Germinal center (tissue), 1 donor: ENCODE results near the gene MORN3.
"Not testable (repeated sequence)": the region's sequence is repeated elsewhere in the genome, so short reads cannot be mapped to it uniquely, and the experiment has no call there.

Experiments
- DNase-seq: peaks from one replicate; pipeline ENCODE4 v3.0.0; 2012; ENCODE audit warnings: mixed read lengths, low spot score

The MORN3 gene, protein sequence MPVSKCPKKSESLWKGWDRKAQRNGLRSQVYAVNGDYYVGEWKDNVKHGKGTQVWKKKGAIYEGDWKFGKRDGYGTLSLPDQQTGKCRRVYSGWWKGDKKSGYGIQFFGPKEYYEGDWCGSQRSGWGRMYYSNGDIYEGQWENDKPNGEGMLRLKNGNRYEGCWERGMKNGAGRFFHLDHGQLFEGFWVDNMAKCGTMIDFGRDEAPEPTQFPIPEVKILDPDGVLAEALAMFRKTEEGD

DNA sequence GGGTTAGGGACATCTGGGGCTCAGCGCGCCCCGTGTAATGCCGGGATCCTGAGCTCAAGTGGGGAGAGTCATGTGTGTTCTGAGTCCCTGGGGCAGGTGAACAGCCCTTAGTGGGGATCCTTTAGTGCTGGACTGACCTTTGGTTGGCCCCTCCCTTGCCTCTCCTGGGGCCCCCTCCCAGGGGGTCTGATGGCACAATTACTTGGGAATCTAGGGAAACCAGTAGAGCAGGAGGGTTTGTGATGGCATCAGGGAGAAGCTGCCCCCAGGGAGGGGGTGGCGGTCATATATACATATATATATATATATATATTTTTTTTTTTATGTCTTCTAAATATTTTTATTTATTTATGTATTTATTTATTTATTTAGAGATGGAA lies at the start of gene MORN3:
Gene MORN3 (minus strand): TSS at position 134 of the 380 bp plus-strand sequence. CDS start 171 bp downstream, outside the sequence.
- no peak for DNase-seq

DNA sequence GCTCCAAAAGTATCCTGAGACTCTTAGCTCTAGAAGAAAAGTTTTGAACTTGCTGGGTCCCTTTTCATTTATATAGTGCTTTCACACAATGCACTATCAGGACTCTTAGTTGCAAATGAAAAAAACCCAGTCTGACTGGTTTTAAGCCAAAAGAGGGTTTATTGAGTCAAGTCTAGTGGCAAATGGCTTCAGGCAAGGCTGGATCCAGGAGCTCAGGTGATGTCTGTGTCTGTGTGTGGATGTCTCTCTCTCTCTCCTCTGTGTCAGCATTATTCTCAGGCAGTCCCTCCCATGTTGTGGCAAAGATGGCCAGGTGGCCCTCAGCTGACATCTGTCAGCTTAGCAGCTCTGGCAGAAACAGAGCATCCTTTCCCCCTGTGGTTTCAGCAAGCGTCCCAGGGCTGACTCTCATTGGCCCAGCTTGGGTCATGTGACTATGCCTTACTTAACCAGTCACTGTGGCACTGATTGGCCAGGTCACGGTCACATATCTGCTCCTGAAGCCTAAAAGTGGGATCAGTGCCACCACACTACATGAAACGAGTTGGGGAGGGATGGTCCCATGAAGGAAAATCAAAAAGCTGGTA lies 49.3 kb upstream of the MORN3 start:
- DNase-seq, result no peak

DNA sequence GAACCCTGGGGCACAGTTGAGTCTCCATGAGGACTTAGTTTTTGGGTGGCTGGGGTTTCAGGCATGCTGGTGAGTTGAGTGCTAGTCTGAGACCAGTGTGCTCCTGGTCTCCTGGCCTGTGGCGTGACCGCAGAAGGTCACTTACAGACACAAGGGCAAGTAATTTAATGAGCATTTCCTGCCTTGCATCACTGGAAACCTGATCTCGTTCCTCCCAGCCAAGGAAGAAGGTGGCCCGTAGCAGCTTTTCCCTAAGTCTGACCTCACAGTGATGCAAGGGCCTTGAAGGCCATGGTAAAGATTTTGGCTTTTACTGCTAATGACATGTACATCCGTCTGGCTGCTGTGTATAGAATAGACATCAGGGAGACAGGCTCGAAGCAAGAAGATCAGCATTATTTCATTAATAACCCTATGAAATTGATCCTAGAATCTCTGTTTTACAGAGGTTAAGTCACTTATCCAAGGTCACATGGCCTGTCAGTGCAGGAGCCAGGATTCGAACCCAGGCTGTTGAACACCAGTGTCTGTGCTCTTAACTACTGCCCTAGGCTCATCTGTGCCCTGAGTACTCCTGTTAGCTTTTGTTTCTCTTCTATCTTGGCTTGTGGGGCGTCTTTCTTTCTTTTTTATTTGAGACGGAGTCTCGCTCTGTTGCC lies 47.7 kb upstream of the MORN3 start:
- no peak for DNase-seq

DNA sequence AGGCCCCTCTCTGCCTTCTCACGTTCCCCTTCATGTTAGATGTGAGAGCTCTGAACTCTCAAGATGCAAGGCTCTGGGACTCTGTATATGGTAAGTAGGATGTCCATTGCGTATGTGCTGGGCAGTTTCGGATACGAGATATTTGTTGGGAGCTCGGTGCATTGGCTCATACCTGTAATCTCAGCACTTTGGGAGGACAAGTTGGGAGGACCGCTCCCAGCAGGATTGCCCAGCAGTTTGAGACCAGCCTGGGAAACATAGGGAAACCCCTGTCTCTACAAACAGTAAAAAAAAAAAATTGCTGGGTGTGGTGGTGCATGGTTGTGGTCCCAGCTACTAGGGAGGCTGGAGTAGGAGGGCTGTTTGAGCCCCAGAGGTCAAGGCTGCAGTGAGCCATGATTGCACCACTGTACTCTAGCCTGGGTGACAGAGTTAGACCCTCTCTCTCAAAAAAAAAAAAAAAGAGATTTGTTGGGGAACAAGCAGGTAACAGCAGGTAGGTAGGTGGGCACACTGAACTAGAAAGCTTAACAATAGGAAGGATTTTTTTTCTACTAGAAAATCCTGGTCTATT lies 46.5 kb upstream of the MORN3 start:
- DNase-seq, result no peak

DNA sequence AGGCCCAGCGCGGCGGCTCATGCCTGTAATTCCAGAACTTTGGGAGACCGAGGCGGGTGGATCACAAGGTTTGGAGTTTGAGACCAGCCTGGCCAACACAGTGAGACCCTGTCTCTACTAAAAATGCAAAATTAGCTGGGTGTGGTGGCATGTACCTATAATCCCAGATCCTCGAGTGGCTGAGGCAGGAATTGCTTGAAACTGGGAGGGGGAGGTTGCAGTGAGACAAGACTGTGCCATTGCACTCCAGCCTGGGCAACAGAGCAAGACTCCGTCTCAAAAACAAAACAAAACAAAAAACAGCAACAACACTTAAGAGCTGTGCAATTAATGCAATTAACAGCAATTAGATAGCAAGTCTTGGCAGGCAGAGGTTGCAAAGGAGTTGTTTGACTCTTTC lies 45.6 kb upstream of the MORN3 start:
- DNase-seq, result not testable (repeated sequence)

DNA sequence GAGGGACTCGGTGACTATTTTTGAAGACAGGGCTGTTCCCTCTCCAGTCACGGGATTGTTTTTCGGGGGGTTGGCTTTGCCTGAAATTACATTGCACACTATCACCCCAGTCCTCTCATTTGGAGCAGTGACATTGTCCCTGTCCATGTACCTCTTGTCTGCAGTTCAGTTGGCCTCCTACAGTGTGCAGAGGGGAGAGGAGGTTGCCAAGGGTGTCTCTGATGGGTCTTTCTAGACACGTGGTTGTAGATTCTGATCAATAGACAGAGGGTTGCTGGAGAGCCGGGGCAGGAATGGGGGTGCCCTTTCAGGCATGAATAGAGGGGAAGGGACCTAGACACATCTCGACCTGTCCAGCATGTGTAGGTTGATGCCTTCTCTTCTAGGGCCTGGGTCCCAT lies 44.3 kb upstream of the MORN3 start:
- DNase-seq, result no peak

DNA sequence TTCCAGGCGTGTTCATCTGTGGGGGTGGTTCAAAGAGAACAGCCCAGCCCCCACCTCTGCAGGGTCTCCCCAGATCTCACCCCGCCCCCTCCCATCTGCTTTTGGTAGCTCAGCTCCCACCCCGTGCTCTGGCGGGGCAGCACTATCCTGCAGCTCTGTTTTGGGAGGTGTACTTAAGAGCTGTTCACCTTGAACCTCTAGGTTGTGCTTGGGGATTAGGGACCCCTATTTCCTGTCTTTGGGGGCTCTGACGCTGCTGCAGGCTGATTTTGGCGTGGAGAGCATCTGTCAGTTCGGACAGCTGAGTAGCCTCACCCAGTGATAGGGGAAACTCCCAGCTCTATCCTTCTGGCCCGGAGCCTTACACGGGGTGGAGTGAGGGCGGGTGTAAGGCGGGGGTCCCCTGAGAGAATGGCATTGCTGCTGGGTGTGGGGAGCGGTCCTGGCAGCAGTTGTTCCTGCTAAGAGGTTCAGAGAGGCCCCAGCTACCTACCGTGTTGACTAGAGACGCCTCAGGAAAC lies 43.9 kb upstream of the MORN3 start:
- no peak for DNase-seq

DNA sequence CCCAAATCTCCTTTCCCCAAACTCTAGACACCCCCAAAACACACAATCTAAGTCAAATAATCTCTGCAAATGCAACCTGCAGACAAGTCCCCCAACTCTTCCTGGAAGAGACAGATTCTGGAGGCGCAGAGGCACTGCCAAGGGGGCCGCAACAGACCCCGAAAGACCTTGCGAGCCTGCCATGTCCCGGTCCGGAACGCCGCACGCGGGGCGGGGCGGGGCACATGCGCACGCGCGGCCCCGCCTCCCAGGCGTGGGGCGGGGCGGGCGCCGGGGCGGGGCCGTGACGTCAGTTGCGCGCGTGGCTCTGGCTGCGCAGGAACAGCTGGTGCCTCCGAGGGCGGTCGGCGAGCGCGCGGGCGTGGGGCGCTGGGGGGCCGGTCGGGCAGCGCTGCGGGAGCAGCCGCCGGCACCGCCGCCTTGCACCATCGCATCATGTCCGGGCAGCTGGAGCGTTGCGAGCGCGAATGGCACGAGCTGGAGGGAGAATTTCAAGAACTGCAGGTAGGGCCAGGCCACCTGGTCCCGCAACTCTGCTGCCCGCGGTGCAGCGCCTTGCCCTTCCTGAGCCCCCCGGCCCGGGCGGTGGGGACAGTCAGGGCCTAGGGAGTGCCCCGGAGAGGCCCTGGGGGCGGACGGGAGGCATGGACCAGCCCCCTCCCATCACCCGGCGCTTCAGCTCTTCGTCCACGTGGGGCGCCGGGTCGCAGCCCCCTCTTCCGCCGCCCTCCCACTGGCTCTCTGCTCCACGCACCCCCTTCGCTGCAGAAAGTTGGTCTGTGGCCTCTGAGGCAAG lies 43.2 kb upstream of the MORN3 start, which contains the start of gene TMEM120B:
Gene TMEM120B (plus strand): TSS at position 292 of the 796 bp plus-strand sequence. CDS start 144 bp downstream, at position 436.
- DNase-seq, result peak; percentile 92

DNA sequence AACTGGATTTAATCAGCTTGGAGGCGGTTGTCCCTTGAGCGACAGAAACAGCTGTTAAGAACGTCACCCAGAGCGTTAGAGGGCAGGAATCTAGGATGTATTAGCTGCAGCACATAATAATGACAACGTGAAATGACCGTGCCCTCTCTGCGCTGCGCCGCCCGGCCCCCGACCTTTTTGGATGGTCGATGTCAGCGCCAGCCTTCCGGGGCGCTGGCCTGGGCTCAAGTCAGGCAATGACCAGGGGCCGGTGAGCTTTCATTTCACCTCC lies 42.7 kb upstream of the MORN3 start:
- DNase-seq, result peak; percentile 24

DNA sequence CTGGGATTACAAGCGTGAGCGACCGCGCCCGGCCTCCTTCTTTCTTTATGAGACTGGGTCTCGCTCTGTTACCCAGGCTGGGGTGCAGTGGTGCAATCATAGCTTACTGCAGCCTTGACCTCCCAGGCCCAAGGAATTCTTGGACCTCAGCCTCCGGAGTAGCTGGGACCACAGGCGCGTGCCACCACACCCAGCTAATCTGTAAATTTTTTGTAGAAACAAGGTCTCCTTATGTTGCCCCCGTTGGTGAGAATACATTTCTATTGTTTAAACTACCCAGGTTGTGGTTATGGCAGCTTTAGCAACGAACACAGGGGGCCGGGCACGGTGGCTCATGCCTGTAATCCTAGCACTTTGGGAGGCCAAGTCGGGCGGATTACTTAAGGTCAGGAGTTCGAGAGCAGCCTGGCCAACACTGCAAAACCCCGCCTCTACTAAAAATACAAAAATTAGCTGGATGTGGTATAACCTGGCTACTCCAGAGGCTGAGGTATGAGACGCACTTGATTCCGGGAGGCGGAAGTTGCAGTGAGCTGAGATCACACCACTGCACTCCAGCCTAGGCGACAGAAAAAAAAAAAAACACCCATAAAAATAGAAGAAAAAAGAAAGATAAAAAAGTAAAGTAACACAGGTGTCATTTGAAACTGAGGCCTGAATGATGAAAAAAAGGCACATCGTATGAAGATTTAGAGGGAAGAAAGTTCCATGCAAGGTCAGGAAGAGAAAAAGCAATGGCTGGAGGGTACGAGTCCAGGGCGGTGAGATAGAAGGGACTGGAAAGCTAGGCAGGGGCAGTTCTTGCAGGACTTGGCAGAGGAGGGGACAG lies 42.1 kb upstream of the MORN3 start:
- no peak for DNase-seq

DNA sequence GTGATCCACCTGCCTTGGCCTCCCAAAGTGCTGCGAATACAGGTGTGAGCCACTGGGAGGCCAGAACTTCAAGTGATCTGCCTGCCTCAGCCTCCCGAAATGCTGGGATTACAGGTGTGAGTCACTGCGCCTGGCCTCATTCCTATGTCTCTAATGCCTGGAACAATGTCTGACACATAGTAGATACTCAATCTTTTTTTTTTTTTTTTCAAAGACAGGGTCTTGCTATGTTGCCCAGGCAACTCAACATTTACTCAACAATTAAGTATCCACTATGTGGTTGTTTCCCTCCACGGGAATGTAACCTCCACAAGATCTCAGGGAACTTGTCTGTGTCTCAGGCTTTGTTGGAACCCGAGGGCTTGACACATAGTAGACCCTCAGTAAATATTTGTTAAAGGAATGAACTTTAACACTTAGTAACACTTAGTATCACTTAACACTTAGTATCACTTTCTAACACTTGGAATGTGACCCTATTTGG lies 40.1 kb upstream of the MORN3 start:
- DNase-seq, result no peak

DNA sequence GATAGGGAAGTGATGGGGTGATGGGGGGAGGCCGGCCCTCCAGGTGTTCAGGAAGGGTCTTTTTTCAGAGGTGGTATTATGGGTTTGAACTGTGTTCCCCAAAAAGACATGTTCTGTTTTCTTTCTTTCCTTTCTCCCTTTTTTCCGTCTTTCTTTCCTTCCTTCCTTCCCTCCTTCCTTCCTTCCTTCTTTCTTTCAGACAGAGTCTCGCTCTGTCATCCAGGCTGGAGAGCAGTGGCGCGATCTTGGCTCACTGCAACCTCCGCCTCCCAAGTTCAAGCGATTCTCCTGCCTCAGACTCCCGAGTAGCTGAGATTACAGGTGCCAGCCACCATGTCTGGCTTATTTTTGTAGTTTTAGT lies 39.6 kb upstream of the MORN3 start:
- peak; percentile 22 for DNase-seq

DNA sequence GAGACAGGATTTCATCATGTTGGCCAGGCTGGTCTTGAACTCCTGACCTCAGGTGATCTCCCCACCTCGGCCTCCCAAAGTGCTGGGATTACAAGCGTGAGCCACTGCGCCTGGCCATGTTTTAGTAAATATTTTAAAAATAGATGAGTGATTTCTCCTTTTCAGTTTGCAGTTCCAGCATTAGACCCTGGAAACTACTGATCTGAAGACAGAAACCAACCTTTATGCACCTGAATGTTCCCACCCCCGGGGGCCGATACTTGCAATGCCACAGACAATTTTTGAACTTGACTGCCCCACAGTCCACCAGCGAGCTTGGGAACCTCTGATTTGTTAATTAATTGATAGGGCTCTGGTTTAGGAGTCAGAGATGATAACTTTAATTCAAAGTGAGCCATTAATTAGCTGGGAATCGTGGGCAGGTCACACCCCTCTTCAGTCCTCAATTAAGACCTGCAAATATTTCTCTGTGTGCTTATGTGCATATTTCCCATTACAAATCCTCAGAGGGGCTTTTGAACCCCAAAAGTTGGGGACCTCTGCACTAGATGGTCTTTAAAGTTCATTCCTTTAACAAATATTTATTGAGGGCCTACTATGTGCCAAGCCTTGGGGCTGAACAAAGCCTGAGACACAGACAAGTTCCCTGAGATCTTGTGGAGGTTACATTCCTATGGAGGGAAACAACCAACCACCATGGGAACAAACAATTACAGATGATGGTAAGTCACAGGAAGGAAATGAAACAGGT lies 39.0 kb upstream of the MORN3 start:
- DNase-seq, result no peak

DNA sequence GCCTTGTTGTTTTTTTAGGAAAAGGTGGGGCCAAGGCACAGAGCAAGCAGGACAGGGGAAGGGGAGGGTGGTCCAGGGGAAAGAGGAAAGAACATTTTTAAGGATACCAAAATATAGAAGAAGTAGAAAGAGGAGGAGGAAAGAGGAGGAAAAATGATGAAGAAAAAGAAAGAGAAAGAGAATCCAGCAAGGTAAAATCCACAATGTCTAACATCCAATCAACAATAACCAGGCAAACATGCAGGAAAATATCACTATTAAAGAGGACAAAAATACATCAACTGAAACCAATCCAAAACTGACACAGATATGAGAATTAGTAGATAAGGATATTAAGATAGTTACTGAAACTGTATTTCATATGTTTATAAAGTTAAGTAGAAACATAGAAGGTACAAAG lies 36.1 kb upstream of the MORN3 start:
- DNase-seq, result no peak

DNA sequence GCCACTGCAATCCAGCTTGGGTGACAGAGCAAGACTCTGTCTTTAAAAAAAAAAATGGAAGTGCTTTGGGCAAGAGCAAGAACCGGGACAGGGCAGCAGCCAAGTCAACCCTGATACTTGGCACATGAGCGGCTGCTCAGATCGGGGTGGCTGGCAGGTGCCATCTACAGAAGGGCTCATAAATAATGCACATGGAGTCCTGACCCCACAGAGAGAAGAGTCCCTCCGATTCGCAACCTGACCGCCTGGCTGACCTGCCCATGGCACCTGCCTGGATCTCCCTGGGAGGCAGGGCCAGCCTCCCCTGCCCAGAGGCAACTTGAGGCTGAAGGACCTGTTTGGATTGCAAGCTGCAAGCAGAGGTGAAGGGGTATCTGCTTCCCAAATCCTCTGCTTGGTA lies 33.5 kb upstream of the MORN3 start:
- DNase-seq, result no peak

DNA sequence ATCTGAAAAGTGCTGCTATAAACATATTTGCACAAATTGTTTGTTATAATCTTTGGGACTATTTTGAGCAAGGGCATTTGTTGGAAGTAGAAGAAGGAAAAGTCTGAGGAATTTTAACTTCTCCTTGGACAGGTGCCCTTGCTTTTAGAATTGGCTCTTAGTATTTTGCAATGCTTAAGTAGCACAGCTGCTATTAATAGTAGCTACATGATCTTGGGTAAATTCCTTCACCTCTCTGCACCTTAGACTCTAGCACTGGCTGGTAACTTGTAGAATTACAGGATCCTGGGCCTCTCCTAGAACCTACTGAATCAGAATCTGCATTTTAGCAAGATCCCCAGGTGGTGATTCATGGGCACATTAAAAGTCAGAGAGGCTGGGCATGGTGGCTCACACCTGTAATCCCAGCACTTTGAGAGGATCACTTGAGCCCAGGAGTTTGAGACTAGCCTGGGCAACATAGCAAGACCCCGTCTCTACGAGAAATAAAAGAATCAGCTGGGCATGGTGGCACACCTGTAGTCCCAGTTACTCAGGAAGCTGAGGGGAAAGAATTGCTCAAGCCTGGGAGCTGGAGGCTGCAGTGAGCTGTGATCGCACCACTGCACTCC lies 32.3 kb upstream of the MORN3 start:
- no peak for DNase-seq

DNA sequence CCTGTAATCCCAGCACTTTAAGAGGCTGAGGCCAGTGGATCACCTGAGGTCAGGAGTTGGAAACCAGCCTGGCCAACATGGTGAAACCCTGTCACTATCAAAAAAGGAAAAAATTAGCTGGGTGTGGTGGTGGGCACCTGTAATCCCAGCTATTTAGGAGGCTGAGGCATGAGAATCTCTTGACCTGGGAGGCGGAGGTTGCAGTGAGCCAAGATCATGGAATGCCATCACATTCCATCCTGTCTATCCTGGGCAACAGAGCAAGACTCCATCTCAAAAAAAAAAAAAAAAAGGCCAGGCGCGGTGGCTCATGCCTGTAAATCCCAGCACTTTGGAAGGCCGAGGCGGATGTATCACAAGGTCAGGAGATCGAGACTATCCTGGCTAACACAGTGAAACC lies 28.4 kb upstream of the MORN3 start:
- not testable (repeated sequence) for DNase-seq

DNA sequence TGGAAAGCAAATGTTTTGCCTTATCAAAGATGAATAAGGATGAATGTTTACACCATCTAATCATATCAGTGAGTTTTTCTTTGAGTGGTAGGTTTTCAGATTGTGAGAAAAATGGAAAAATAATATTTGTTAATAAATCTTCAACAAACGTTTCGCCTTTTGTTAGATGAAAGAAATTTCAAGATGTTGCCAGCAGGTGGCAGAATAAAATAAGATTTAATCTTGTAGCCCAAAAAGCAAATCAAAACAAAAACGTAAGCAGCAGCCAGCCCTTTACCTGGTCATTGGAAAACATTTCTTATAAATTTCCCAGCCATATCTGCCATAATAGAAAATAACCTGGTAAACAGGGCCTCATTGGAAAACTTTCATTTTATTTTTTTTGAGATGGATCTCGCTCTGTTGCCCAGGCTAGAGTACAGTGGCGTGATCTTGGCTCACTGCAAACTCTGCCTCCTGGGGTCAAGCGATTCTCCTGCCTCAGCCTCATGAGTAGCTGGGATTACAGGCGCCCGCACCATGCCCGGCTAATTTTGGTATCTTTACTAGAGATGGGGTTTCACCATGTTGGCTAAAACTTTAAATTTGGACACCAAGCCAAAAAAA lies 27.7 kb upstream of the MORN3 start:
- DNase-seq, result peak; percentile 59

DNA sequence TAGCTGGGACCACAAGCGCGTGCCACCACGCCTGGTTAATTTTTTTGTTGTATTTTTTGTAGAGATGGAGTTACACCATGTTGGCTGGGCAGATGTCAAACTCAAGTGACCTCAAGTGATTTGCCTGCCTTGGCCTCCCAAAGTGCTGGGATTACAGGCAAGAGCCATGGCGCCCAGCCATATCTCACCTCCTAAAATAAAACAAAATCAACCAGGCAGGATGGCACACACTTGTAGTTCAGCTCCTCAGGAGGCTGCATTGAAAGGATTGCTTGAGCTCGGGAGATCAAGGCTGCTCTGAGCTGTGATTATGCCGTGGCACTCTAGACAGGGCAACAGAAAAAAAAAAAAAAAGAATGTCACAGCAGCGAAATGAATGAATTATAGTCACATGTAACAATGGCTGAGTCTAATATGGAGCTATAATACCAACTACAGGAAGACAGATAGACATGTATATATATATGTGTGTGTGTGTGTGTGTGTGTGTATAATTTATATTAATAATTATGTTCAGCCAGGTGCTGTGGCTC lies 23.8 kb upstream of the MORN3 start:
- DNase-seq, result no peak
